HUES48 (cell line): ENCODE results near the gene CNTN6.

ENCODE experiments used
- H3K27ac ChIP-seq: one replicate; pipeline ENCODE4 v1.7.0; 2013; ENCODE audit warnings: low read depth, low read length, inconsistent platforms
- H3K27me3 ChIP-seq: 2 replicates; pipeline ENCODE4 v1.6.1; 2013; ENCODE audit warnings: mild to moderate bottlenecking, low read length; ENCODE audit not compliant: control insufficient read depth, insufficient read depth
- H3K36me3 ChIP-seq: 2 replicates; pipeline ENCODE4 v1.6.1; 2013; ENCODE audit warnings: low read length; ENCODE audit not compliant: control insufficient read depth, insufficient read depth
- H3K4me1 ChIP-seq: 2 replicates; pipeline ENCODE4 v1.6.1; 2013; ENCODE audit warnings: mild to moderate bottlenecking, low read length; ENCODE audit not compliant: control insufficient read depth, insufficient read depth
- H3K4me3 ChIP-seq: 2 replicates; pipeline ENCODE4 v1.5.1; 2013; ENCODE audit warnings: mild to moderate bottlenecking, low read depth, low read length
- H3K9ac ChIP-seq: 2 replicates; pipeline ENCODE4 v1.6.1; 2013; ENCODE audit warnings: mild to moderate bottlenecking, low read depth, low read length, moderate library complexity
- H3K9me3 ChIP-seq: 2 replicates; pipeline ENCODE4 v1.6.1; 2013; ENCODE audit warnings: low read length; ENCODE audit not compliant: control insufficient read depth, insufficient read depth

CNTN6 gene

GRCh38 chr3:1092061-1092460, 763 bp upstream of the CNTN6 start:
- Histone ChIP-seq H3K9me3 (no peaks in the 10 kb centered on the region), H3K9ac (no peak overlapping the region), H3K27me3 (no peaks in the 10 kb centered on the region), H3K4me3 (no peak overlapping the region), H3K27ac (no peak overlapping the region), H3K36me3 (no peaks in the 10 kb centered on the region), H3K4me1 (peaks cover 17% of the 10 kb centered on the region; the same call in 1 of the 2 replicates)

GRCh38 chr3:1093217-1093616, 393 bp downstream of the CNTN6 start:
- H3K36me3 ChIP-seq = no peaks in the 10 kb centered on the region
- H3K4me3 ChIP-seq = no peak overlapping the region
- H3K9ac ChIP-seq = no peak overlapping the region
- H3K27me3 ChIP-seq = no peaks in the 10 kb centered on the region
- H3K9me3 ChIP-seq = no peaks in the 10 kb centered on the region
- no peak overlapping the region for H3K27ac ChIP-seq
- peaks cover 17% of the 10 kb centered on the region; the same call in 1 of the 2 replicates for H3K4me1 ChIP-seq

- Histone ChIP-seq H3K36me3 (no peaks in the 10 kb centered on the region), H3K27me3 (no peaks in the 10 kb centered on the region), H3K9ac (no peak overlapping the region), H3K4me3 (no peak overlapping the region), H3K9me3 (no peaks in the 10 kb centered on the region), H3K27ac (no peak overlapping the region), H3K4me1 (no peaks in the 10 kb centered on the region)
Measured at GRCh38 chr3:1103525-1103924, 10.7 kb downstream of the CNTN6 start.

GRCh38 chr3:1117843-1118473, 25.1 kb downstream of the CNTN6 start:
- Histone ChIP-seq H3K27ac (no peak overlapping the region), H3K4me1 (no peaks in the 10 kb centered on the region), H3K9me3 (no peaks in the 10 kb centered on the region), H3K27me3 (no peaks in the 10 kb centered on the region), H3K36me3 (no peaks in the 10 kb centered on the region), H3K9ac (no peak overlapping the region), H3K4me3 (no peak overlapping the region)

- H3K36me3 ChIP-seq = no peaks in the 10 kb centered on the region
- H3K4me1 ChIP-seq = peaks cover 10% of the 10 kb centered on the region
- no peaks in the 10 kb centered on the region for H3K27me3 ChIP-seq
- H3K9me3 ChIP-seq = no peaks in the 10 kb centered on the region
- H3K27ac ChIP-seq = peak overlapping the region; percentile 9
- no peak overlapping the region for H3K9ac ChIP-seq
- no peak overlapping the region for H3K4me3 ChIP-seq
Measured at GRCh38 chr3:1131166-1131565, 38.3 kb downstream of the CNTN6 start.

- H3K27me3 ChIP-seq = no peaks in the 10 kb centered on the region
- H3K4me3 ChIP-seq = no peak overlapping the region
- H3K27ac ChIP-seq = no peak overlapping the region
- H3K4me1 ChIP-seq = peaks cover 10% of the 10 kb centered on the region
- H3K9me3 ChIP-seq = no peaks in the 10 kb centered on the region
- H3K9ac ChIP-seq = no peak overlapping the region
- H3K36me3 ChIP-seq = no peaks in the 10 kb centered on the region
Measured at GRCh38 chr3:1135194-1135593, 42.4 kb downstream of the CNTN6 start.

- Histone ChIP-seq H3K4me3 (no peak overlapping the region), H3K4me1 (no peaks in the 10 kb centered on the region), H3K9me3 (no peaks in the 10 kb centered on the region), H3K27me3 (no peaks in the 10 kb centered on the region), H3K36me3 (no peaks in the 10 kb centered on the region), H3K9ac (no peak overlapping the region), H3K27ac (no peak overlapping the region)
Measured at GRCh38 chr3:1138036-1138435, 45.2 kb downstream of the CNTN6 start.

- no peaks in the 10 kb centered on the region for H3K4me1 ChIP-seq
- H3K27me3 ChIP-seq = no peaks in the 10 kb centered on the region
- H3K27ac ChIP-seq = no peak overlapping the region
- no peak overlapping the region for H3K9ac ChIP-seq
- no peaks in the 10 kb centered on the region for H3K36me3 ChIP-seq
- no peaks in the 10 kb centered on the region for H3K9me3 ChIP-seq
- H3K4me3 ChIP-seq = no peak overlapping the region
Measured at GRCh38 chr3:1139071-1139470, 46.2 kb downstream of the CNTN6 start.

- no peaks in the 10 kb centered on the region for H3K9me3 ChIP-seq
- H3K9ac ChIP-seq = no peak overlapping the region
- H3K27ac ChIP-seq = no peak overlapping the region
- no peak overlapping the region for H3K4me3 ChIP-seq
- no peaks in the 10 kb centered on the region for H3K27me3 ChIP-seq
- no peaks in the 10 kb centered on the region for H3K36me3 ChIP-seq
- no peaks in the 10 kb centered on the region for H3K4me1 ChIP-seq
Measured at GRCh38 chr3:1147326-1147725, 54.5 kb downstream of the CNTN6 start.

GRCh38 chr3:1147819-1148218, 55.0 kb downstream of the CNTN6 start:
- no peaks in the 10 kb centered on the region for H3K9me3 ChIP-seq
- no peaks in the 10 kb centered on the region for H3K27me3 ChIP-seq
- no peak overlapping the region for H3K9ac ChIP-seq
- H3K27ac ChIP-seq = no peak overlapping the region
- no peaks in the 10 kb centered on the region for H3K36me3 ChIP-seq
- H3K4me1 ChIP-seq = no peaks in the 10 kb centered on the region
- no peak overlapping the region for H3K4me3 ChIP-seq

GRCh38 chr3:1164101-1164500, 71.3 kb downstream of the CNTN6 start:
- Histone ChIP-seq H3K27me3 (no peaks in the 10 kb centered on the region), H3K27ac (no peak overlapping the region), H3K4me1 (no peaks in the 10 kb centered on the region), H3K4me3 (no peak overlapping the region), H3K9me3 (no peaks in the 10 kb centered on the region), H3K9ac (no peak overlapping the region), H3K36me3 (no peaks in the 10 kb centered on the region)
